ENCODE measurements around the gene GDI2. TPM values are rescaled to one million over a fixed set of nuclear protein-coding genes. Genes with fewer than 3 reads are reported as not detected.

GDI2 gene
- total RNA-seq, 1 donor from 2014 or later, result 173 TPM

DNA sequence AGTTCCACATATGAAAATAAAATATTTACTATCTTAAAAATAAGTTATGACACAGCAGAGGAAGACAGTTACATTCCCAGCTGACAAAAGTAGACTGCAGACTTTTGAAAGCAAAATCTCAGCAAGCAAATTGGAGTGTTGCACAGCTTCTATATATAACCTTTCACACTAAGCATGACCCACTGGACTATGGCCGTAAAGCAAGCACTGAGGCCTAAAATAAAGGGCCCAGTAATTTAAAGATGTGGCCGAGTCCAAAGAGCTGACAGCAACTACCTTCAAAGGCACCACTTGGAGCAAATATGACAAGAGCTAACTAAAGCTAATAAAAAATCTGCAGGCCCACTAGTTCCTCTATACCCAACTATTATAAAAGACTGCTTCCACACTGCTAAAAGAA lies 6.5 kb downstream of the GDI2 start:
- peaks cover 0 to 26% of the 10 kb centered on the region in 2 donors for H3K4me1 ChIP-seq
- TF ChIP-seq, protein P1, sequence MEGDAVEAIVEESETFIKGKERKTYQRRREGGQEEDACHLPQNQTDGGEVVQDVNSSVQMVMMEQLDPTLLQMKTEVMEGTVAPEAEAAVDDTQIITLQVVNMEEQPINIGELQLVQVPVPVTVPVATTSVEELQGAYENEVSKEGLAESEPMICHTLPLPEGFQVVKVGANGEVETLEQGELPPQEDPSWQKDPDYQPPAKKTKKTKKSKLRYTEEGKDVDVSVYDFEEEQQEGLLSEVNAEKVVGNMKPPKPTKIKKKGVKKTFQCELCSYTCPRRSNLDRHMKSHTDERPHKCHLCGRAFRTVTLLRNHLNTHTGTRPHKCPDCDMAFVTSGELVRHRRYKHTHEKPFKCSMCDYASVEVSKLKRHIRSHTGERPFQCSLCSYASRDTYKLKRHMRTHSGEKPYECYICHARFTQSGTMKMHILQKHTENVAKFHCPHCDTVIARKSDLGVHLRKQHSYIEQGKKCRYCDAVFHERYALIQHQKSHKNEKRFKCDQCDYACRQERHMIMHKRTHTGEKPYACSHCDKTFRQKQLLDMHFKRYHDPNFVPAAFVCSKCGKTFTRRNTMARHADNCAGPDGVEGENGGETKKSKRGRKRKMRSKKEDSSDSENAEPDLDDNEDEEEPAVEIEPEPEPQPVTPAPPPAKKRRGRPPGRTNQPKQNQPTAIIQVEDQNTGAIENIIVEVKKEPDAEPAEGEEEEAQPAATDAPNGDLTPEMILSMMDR (IDR thresholded peaks at IDR 0.05), result no peak
- no peak overlapping the region for H3K4me3 ChIP-seq
- no peak overlapping the region for H3K27ac ChIP-seq
- no peaks in the 10 kb centered on the region for H3K27me3 ChIP-seq
- DNase-seq (ENCODE audit: low spot score in 2 of 2), result no peak
- intact Hi-C loops (cut with DNase I), result no loop called here
- peaks cover 0 to 3% of the 10 kb centered on the region in 2 donors for H3K36me3 ChIP-seq
- H3K9me3 ChIP-seq, result no peaks in the 10 kb centered on the region

DNA sequence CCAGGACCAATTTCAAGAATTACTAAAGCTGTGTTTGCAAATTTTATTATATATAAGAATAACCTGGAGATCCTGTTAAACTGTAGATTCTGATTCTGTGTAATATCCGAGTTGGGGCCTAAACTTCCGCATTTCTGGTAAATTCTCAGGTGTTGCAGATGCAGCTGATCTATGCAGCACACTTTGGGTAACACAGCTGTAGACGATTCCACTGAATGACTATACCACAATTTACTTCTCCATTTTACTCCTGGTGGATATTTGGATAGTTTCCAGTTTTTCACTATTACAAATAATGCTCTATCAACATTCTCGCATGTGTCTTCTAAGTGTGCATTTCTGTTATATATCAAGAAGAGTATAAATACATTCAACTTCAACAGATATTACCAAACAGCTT lies 7.5 kb downstream of the GDI2 start:
- no peaks in the 10 kb centered on the region for H3K9me3 ChIP-seq
- H3K27ac ChIP-seq, result no peak overlapping the region
- no peaks in the 10 kb centered on the region for H3K27me3 ChIP-seq
- peaks cover 0 to 19% of the 10 kb centered on the region in 2 donors for H3K4me1 ChIP-seq
- H3K36me3 ChIP-seq, result peaks cover 0 to 3% of the 10 kb centered on the region in 2 donors
- intact Hi-C loops (cut with DNase I), result no loop called here
- no peak for DNase-seq (ENCODE audit: low spot score in 2 of 2)
- TF ChIP-seq, protein P1 (IDR thresholded peaks at IDR 0.05), result no peak
- no peak overlapping the region for H3K4me3 ChIP-seq

DNA sequence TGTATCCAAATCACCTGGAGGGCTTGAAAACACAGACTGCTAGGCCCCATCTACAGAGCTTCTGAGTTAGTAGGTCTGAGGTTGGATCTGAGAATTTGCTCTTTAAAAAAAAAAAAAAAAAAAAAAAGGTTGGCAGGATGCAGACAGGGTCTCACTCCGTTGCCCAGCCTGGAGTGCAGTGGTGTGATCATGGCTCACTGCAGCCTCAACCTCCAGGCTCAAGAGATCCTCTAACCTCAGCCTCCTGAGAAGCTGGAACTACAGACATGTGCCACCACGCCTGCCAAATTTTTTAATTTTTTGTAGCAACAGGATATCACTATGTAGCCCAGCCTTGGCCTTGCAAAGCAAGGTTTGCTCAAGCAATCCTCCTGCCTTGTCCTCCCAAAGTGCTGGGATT lies 8.0 kb downstream of the GDI2 start:
- intact Hi-C loops (cut with DNase I), result no loop called here
- Histone ChIP-seq H3K36me3 (peaks cover 3% of the 10 kb centered on the region in 2 donors), H3K4me3 (no peak overlapping the region), H3K4me1 (peaks cover 0 to 17% of the 10 kb centered on the region in 2 donors), H3K9me3 (no peaks in the 10 kb centered on the region), H3K27ac (no peak overlapping the region), H3K27me3 (no peaks in the 10 kb centered on the region)
- no peak for DNase-seq (ENCODE audit: low spot score in 2 of 2)
- TF ChIP-seq, protein P1 (IDR thresholded peaks at IDR 0.05), result no peak

DNA sequence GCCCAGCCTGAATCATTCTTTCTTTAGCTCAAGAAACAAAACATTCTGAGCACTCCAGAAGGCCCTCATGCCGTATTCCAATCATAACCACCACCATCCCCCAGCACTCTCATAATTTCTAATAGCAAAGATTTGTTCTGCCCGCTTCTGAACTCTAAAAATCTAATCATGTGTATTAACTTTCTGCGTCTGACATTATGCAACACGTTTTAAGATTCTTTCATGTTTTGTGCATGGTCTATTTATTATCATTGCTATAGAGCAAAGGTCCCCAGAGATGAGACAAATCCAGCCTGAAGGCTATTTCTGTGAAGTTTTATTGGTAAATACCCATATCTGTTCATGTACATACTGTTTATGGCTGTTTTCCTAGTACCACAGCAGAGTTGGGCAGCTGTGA lies 8.8 kb downstream of the GDI2 start:
- intact Hi-C loops (cut with DNase I), result no loop called here
- Histone ChIP-seq H3K36me3 (peaks cover 6 to 10% of the 10 kb centered on the region in 2 donors), H3K9me3 (no peaks in the 10 kb centered on the region), H3K4me3 (no peak overlapping the region), H3K27ac (no peak overlapping the region), H3K4me1 (peaks cover 0 to 8% of the 10 kb centered on the region in 2 donors), H3K27me3 (no peaks in the 10 kb centered on the region)
- TF ChIP-seq, protein P1 (IDR thresholded peaks at IDR 0.05), result no peak
- DNase-seq (ENCODE audit: low spot score in 2 of 2), result no peak

DNA sequence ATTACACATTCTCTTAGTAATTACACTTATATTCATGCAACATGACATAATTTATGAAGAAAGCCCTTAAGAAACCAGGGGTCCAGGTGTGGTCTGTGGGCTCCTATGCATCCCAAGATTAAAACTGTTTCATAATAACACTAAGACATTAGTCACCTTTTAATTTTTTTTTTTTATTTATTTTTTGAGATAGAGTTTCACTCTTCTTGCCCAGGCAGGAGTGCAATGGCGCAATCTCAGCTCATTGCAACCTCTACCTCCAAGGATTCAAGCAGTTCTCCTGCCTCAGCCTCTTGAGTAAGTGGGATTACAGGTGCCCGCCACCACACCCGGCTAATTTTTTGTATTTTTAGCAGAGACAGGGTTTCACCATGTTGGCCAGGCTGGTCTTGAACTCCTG lies 12.5 kb downstream of the GDI2 start:
- H3K27me3 ChIP-seq, result no peaks in the 10 kb centered on the region
- no peak for DNase-seq (ENCODE audit: low spot score in 2 of 2)
- peaks cover 0 to 2% of the 10 kb centered on the region in 2 donors for H3K4me1 ChIP-seq
- H3K9me3 ChIP-seq, result no peaks in the 10 kb centered on the region
- H3K4me3 ChIP-seq, result no peak overlapping the region
- intact Hi-C loops (cut with DNase I), result no loop called here
- peaks cover 34 to 46% of the 10 kb centered on the region in 2 donors for H3K36me3 ChIP-seq
- TF ChIP-seq, protein P1 (IDR thresholded peaks at IDR 0.05), result no peak
- H3K27ac ChIP-seq, result no peak overlapping the region

DNA sequence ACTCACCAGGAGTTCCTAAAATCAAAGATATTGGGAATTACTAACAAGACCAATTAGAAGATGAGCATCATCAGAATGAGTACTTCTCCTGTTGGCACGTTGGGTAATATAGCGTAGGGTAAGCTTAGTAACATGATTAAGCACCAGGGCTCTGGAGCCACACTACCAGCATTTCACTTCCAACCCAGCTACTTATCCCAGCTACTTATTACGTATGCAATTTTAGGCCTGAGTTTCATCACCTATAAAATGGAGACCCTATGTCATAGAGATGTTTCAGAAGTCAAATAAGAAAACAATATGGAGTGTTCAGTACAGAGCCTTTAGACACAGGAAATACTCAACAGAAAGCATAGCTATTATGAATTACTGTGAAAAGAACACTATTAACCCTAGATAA lies 19.0 kb downstream of the GDI2 start:
- no peaks in the 10 kb centered on the region for H3K4me1 ChIP-seq
- H3K36me3 ChIP-seq, result peaks cover 65 to 98% of the 10 kb centered on the region in 2 donors
- DNase-seq (ENCODE audit: low spot score in 2 of 2), result no peak
- no peaks in the 10 kb centered on the region for H3K27me3 ChIP-seq
- intact Hi-C loops (cut with DNase I), result no loop called here
- H3K4me3 ChIP-seq, result no peak overlapping the region
- TF ChIP-seq, protein P1 (IDR thresholded peaks at IDR 0.05), result no peak
- no peaks in the 10 kb centered on the region for H3K9me3 ChIP-seq
- H3K27ac ChIP-seq, result no peak overlapping the region

All from ascending aorta (tissue), 2 donors.